Measurements from ENCODE around the gene ZIC5.
A peak's percentile ranks its signal among the peaks of the same experiment; 100 is the strongest.

Gene ZIC5

GRCh38 chr13:99982036-99982730 lies 10.6 kb upstream of the ZIC5 start:
- H3K27ac Mint-ChIP-seq, result no peak overlapping the region
- peaks cover 9% of the 10 kb centered on the region for H3K36me3 Mint-ChIP-seq (ENCODE audit: low read depth)
- H3K4me3 Mint-ChIP-seq, result no peak overlapping the region
- H3K4me1 Mint-ChIP-seq (ENCODE audit: low read depth), result peaks cover 28% of the 10 kb centered on the region
- H3K9me3 Mint-ChIP-seq, result no peaks in the 10 kb centered on the region
- peaks cover 61% of the 10 kb centered on the region for H3K27me3 Mint-ChIP-seq

- Mint-ChIP-seq H3K27me3 (peaks cover 61% of the 10 kb centered on the region), H3K4me3 (no peak within 1 kb of the TSS), H3K27ac (no peak within 1 kb of the TSS), H3K4me1 (ENCODE audit: low read depth) (peaks cover 28% of the 10 kb centered on the region), H3K36me3 (ENCODE audit: low read depth) (peaks cover 10% of the 10 kb centered on the region), H3K9me3 (no peaks in the 10 kb centered on the region)
Observed at GRCh38 chr13:99981735-99982035, 10.1 kb upstream of the ZIC5 start, which contains the start of gene ZIC2. TSS of gene ZIC2 (plus strand) at chr13:99981784. CDS start at chr13:99982065, 281 bp downstream.

GRCh38 chr13:99980824-99981734 lies 9.5 kb upstream of the ZIC5 start:
- Mint-ChIP-seq H3K36me3 (ENCODE audit: low read depth) (peaks cover 15% of the 10 kb centered on the region), H3K4me3 (no peak overlapping the region), H3K27me3 (peaks cover 61% of the 10 kb centered on the region), H3K27ac (no peak overlapping the region), H3K4me1 (ENCODE audit: low read depth) (peaks cover 27% of the 10 kb centered on the region), H3K9me3 (no peaks in the 10 kb centered on the region)

- H3K4me3 Mint-ChIP-seq, result no peak overlapping the region
- H3K36me3 Mint-ChIP-seq (ENCODE audit: low read depth), result peaks cover 14% of the 10 kb centered on the region
- peaks cover 62% of the 10 kb centered on the region for H3K27me3 Mint-ChIP-seq
- H3K4me1 Mint-ChIP-seq (ENCODE audit: low read depth), result peaks cover 23% of the 10 kb centered on the region
- H3K9me3 Mint-ChIP-seq, result no peaks in the 10 kb centered on the region
- no peak overlapping the region for H3K27ac Mint-ChIP-seq
Observed at GRCh38 chr13:99980201-99980823, 8.7 kb upstream of the ZIC5 start.

GRCh38 chr13:99979453-99980200 lies 8.1 kb upstream of the ZIC5 start:
- peaks cover 66% of the 10 kb centered on the region for H3K27me3 Mint-ChIP-seq
- no peaks in the 10 kb centered on the region for H3K9me3 Mint-ChIP-seq
- peaks cover 14% of the 10 kb centered on the region for H3K36me3 Mint-ChIP-seq (ENCODE audit: low read depth)
- no peak overlapping the region for H3K4me3 Mint-ChIP-seq
- H3K27ac Mint-ChIP-seq, result no peak overlapping the region
- peaks cover 23% of the 10 kb centered on the region for H3K4me1 Mint-ChIP-seq (ENCODE audit: low read depth)

GRCh38 chr13:99978799-99979452 lies 7.4 kb upstream of the ZIC5 start:
- Mint-ChIP-seq H3K4me3 (no peak overlapping the region), H3K36me3 (ENCODE audit: low read depth) (peaks cover 14% of the 10 kb centered on the region), H3K27ac (no peak overlapping the region), H3K4me1 (ENCODE audit: low read depth) (peaks cover 16% of the 10 kb centered on the region), H3K9me3 (no peaks in the 10 kb centered on the region), H3K27me3 (peaks cover 66% of the 10 kb centered on the region)

- H3K27ac Mint-ChIP-seq, result no peak overlapping the region
- peaks cover 21% of the 10 kb centered on the region for H3K36me3 Mint-ChIP-seq (ENCODE audit: low read depth)
- H3K9me3 Mint-ChIP-seq, result peaks cover 7% of the 10 kb centered on the region
- peaks cover 66% of the 10 kb centered on the region for H3K27me3 Mint-ChIP-seq
- H3K4me1 Mint-ChIP-seq (ENCODE audit: low read depth), result peaks cover 9% of the 10 kb centered on the region
- H3K4me3 Mint-ChIP-seq, result no peak overlapping the region
Observed at GRCh38 chr13:99977912-99978798, 6.6 kb upstream of the ZIC5 start.

GRCh38 chr13:99977334-99977911 lies 5.9 kb upstream of the ZIC5 start:
- Mint-ChIP-seq H3K4me3 (no peak overlapping the region), H3K36me3 (ENCODE audit: low read depth) (peaks cover 25% of the 10 kb centered on the region), H3K9me3 (peaks cover 10% of the 10 kb centered on the region), H3K27me3 (peaks cover 67% of the 10 kb centered on the region), H3K27ac (no peak overlapping the region), H3K4me1 (ENCODE audit: low read depth) (peaks cover 7% of the 10 kb centered on the region)

- Mint-ChIP-seq H3K9me3 (peaks cover 14% of the 10 kb centered on the region), H3K4me1 (ENCODE audit: low read depth) (peaks cover 13% of the 10 kb centered on the region), H3K27me3 (peaks cover 74% of the 10 kb centered on the region), H3K36me3 (ENCODE audit: low read depth) (peaks cover 25% of the 10 kb centered on the region), H3K27ac (no peak overlapping the region), H3K4me3 (no peak overlapping the region)
Observed at GRCh38 chr13:99976575-99976974, 5.0 kb upstream of the ZIC5 start.

GRCh38 chr13:99975626-99976025 lies 4.1 kb upstream of the ZIC5 start:
- H3K36me3 Mint-ChIP-seq (ENCODE audit: low read depth), result peaks cover 25% of the 10 kb centered on the region
- peaks cover 15% of the 10 kb centered on the region for H3K4me1 Mint-ChIP-seq (ENCODE audit: low read depth)
- no peak overlapping the region for H3K4me3 Mint-ChIP-seq
- peaks cover 14% of the 10 kb centered on the region for H3K9me3 Mint-ChIP-seq
- H3K27me3 Mint-ChIP-seq, result peaks cover 77% of the 10 kb centered on the region
- H3K27ac Mint-ChIP-seq, result no peak overlapping the region

- H3K4me3 Mint-ChIP-seq, result no peak overlapping the region
- H3K4me1 Mint-ChIP-seq (ENCODE audit: low read depth), result peaks cover 16% of the 10 kb centered on the region
- H3K27me3 Mint-ChIP-seq, result peaks cover 78% of the 10 kb centered on the region
- H3K36me3 Mint-ChIP-seq (ENCODE audit: low read depth), result peaks cover 25% of the 10 kb centered on the region
- no peak overlapping the region for H3K27ac Mint-ChIP-seq
- peaks cover 14% of the 10 kb centered on the region for H3K9me3 Mint-ChIP-seq
Observed at GRCh38 chr13:99974939-99975561, 3.5 kb upstream of the ZIC5 start.

GRCh38 chr13:99974296-99974938 lies 2.9 kb upstream of the ZIC5 start:
- Mint-ChIP-seq H3K4me1 (ENCODE audit: low read depth) (peaks cover 21% of the 10 kb centered on the region), H3K27ac (peak overlapping the region; percentile 38), H3K4me3 (no peak overlapping the region), H3K27me3 (peaks cover 83% of the 10 kb centered on the region), H3K36me3 (ENCODE audit: low read depth) (peaks cover 25% of the 10 kb centered on the region), H3K9me3 (peaks cover 14% of the 10 kb centered on the region)
